Measurements from ENCODE around the gene UACA.

UACA gene

DNA sequence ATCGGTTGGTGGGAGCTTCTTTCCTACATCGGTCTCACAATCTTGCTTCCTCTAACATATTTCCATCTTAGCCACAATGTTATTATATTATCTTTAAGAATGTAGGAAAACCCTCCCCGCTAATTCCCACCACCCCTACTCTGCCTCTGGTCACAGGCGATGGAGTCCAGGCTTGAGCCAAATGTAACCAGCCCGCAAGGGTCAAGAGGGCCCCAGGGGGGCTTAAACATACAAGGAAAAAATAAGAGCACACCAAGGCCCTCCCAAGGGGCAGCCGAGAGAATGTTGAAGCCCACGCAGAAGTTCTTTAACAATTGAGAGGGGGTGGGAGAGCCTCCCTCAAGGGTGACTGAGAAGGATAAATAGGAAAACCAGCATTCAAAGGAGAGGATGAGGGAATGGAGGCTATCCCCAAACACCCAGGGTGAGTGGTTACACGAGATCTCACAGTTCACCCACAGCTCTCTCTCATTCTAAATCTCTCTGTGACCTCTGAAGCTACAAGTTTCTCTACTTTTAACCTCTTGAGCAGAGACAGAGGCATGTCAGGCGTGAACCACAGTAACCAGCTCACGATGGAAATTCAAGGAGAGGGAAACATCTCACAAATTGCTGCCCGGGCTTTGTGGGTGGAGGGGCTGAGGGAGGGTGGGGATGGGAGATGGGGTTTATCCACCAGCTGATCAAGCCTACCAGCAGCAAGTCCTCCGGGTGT is 31.4 kb upstream of the UACA start:
- H3K4me1 ChIP-seq (ENCODE audit: insufficient read depth, low read length) = no peaks in the 10 kb centered on the region
- H3K27me3 ChIP-seq (ENCODE audit: insufficient read depth, low read length) = no peaks in the 10 kb centered on the region
- peaks cover 2% of the 10 kb centered on the region for H3K9me3 ChIP-seq (ENCODE audit: low read length)
- H3K36me3 ChIP-seq (ENCODE audit: insufficient read depth, low read length) = no peaks in the 10 kb centered on the region
- no peak overlapping the region for H3K4me3 ChIP-seq (ENCODE audit: low read length)
- H2AFZ ChIP-seq (ENCODE audit: low read depth, low read length) = no peak overlapping the region

DNA sequence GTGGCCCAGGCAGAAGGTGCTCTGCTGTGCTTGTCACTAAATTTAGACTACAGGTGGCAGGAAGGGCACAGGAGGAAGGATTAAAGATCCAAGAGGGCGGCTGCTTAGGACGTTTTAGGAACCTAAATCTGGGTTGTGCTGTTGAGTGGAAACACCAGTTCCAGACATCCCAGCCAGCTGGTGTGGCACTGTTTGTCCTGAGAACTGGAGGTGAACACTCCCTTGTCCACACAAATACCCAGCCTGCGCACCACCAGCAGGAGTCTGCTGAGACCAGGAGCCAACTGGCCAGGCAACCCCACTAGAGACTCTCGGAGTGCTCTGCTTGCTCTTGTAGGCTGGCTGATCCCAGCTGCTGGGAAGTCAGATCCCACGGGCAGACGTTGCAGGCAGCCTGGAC is 30.3 kb upstream of the UACA start:
- Histone ChIP-seq H2AFZ (ENCODE audit: low read depth, low read length) (no peak overlapping the region), H3K4me3 (ENCODE audit: low read length) (no peak overlapping the region), H3K27me3 (ENCODE audit: insufficient read depth, low read length) (no peaks in the 10 kb centered on the region), H3K4me1 (ENCODE audit: insufficient read depth, low read length) (no peaks in the 10 kb centered on the region), H3K36me3 (ENCODE audit: insufficient read depth, low read length) (no peaks in the 10 kb centered on the region), H3K9me3 (ENCODE audit: low read length) (peaks cover 2% of the 10 kb centered on the region)

DNA sequence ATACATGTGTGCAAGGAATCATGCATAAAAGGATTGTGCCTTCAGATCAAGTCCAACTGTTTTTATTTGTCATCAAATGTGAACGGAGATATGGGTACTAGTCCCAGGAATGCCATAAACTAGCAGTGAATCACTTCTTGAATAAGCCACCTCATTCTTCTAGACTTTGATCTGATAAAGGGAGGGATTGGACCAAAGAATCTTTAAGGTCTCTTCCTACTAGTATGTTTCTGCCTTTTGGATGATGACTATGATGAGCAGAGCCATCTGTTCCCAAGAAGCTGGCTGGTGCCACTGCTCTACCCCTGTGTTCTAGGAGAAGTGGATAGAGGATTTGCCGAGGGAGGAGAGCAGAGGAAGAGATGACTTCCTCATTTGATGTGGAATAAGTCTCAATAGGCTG is 28.8 kb upstream of the UACA start:
- no peak overlapping the region for H3K4me3 ChIP-seq (ENCODE audit: low read length)
- H3K27me3 ChIP-seq (ENCODE audit: insufficient read depth, low read length) = no peaks in the 10 kb centered on the region
- H3K9me3 ChIP-seq (ENCODE audit: low read length) = peaks cover 2% of the 10 kb centered on the region
- H3K36me3 ChIP-seq (ENCODE audit: insufficient read depth, low read length) = no peaks in the 10 kb centered on the region
- H3K4me1 ChIP-seq (ENCODE audit: insufficient read depth, low read length) = no peaks in the 10 kb centered on the region
- no peak overlapping the region for H2AFZ ChIP-seq (ENCODE audit: low read depth, low read length)

DNA sequence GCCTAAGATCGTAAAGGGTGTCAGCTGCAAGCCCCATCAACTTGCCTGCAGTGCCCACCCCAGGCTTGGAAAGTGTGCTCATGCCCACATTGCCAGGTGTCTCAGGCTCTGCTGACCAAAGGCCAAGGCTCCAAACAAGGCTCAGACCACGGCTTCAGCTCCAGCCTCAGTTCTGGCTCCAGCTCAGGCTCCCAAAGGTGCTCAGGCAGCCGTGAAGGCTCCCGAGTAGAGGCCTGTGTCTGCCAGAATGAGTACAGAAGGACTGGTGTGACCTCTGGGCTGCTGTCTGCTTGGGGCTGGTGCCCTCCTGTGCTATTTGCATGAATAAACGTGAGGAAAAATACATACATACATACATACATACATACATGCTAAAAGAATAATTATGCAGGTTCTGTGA is 27.9 kb upstream of the UACA start:
- Histone ChIP-seq H3K27me3 (ENCODE audit: insufficient read depth, low read length) (no peaks in the 10 kb centered on the region), H3K9me3 (ENCODE audit: low read length) (peaks cover 2% of the 10 kb centered on the region), H3K36me3 (ENCODE audit: insufficient read depth, low read length) (no peaks in the 10 kb centered on the region), H3K4me3 (ENCODE audit: low read length) (no peak overlapping the region), H2AFZ (ENCODE audit: low read depth, low read length) (no peak overlapping the region), H3K4me1 (ENCODE audit: insufficient read depth, low read length) (no peaks in the 10 kb centered on the region)

DNA sequence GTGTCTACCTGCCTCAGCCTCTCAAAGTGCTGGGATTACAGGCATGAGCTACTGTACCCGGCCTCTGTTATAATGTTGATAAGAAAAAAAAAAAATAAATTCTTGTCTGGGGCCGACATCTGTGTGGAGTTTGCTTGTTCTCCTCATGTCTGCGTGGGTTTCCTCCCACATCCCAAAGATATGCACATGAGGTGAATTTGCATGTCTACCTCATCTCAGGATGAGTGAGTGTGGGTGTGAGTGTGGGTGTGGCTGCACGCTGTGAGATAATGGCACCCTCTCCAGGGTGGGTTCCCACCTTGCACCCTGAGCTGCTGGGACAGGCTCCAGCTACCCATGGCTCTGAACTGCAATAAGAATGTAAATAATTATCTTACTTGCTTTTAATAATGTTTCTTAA is 25.9 kb upstream of the UACA start:
- H3K9me3 ChIP-seq (ENCODE audit: low read length) = peaks cover 2% of the 10 kb centered on the region
- H3K27me3 ChIP-seq (ENCODE audit: insufficient read depth, low read length) = no peaks in the 10 kb centered on the region
- H3K4me3 ChIP-seq (ENCODE audit: low read length) = no peak overlapping the region
- no peak overlapping the region for H2AFZ ChIP-seq (ENCODE audit: low read depth, low read length)
- H3K4me1 ChIP-seq (ENCODE audit: insufficient read depth, low read length) = no peaks in the 10 kb centered on the region
- no peaks in the 10 kb centered on the region for H3K36me3 ChIP-seq (ENCODE audit: insufficient read depth, low read length)

DNA sequence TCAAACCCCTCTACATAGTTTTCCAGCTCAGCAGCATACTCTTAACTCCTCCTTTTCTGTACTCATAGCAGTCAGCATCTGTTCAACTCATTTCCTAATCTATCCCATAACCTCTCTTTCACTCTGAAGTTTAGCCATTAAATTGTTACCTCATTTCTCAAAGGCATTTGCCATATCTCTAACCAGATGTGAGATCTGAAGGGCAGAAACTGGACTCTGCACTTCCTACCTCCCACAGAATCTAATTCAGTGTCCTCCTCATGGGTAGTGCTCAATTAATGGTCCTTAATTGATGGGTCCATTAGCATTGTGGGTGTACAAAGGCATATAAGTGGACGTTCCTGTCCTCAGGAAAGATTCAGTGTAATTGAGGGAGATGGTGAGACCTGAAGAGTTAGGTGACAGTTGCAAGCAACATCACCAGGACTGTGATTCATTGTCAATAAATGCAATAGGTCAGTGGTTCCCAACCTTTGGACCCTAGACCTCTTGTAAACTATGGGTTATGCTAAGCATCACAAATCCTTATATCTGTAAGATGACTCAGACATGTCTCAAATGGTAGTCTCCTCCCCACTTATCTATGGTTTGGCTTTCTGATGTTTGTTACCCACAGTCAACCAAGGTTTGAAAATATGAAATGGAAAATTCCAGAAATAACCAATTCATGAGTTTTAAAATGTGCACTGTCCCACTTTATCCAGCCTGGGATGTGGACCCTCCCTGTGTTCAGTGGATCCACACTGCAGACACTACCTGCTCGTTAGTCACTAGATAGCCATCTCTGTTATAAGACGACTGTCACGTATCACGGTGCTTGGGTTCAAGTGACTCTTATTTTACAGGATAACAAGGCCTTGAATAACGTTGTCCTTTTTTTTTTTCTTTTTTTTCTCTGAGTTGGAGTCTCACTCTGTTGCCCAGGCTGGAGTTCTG is 25.0 kb upstream of the UACA start:
- Histone ChIP-seq H3K27me3 (ENCODE audit: insufficient read depth, low read length) (peaks cover 3% of the 10 kb centered on the region), H3K9me3 (ENCODE audit: low read length) (no peaks in the 10 kb centered on the region), H3K4me1 (ENCODE audit: insufficient read depth, low read length) (no peaks in the 10 kb centered on the region), H3K36me3 (ENCODE audit: insufficient read depth, low read length) (no peaks in the 10 kb centered on the region), H3K4me3 (ENCODE audit: low read length) (no peak overlapping the region), H2AFZ (ENCODE audit: low read depth, low read length) (no peak overlapping the region)

DNA sequence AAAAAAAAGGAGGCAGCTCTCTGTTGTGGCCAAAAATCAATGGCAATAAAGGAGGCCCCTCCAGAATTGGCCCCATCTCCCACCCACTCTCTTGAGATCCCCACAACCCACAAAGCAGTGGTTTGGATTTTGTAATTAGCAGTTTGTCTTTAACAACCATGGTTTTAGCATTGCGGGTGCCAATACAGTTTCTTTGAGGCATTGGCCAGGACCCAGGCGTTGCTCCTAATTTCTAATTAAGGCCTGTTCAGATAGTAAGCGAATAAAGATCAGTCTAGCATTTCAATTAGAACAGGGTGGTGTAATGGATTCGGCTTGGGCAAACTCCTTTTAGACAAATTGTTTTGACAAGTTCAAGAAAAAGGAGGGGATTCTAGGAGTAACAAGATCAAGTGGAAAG is 23.6 kb upstream of the UACA start:
- no peaks in the 10 kb centered on the region for H3K36me3 ChIP-seq (ENCODE audit: insufficient read depth, low read length)
- H3K4me3 ChIP-seq (ENCODE audit: low read length) = no peak overlapping the region
- H2AFZ ChIP-seq (ENCODE audit: low read depth, low read length) = no peak overlapping the region
- no peaks in the 10 kb centered on the region for H3K4me1 ChIP-seq (ENCODE audit: insufficient read depth, low read length)
- no peaks in the 10 kb centered on the region for H3K9me3 ChIP-seq (ENCODE audit: low read length)
- H3K27me3 ChIP-seq (ENCODE audit: insufficient read depth, low read length) = peaks cover 5% of the 10 kb centered on the region

DNA sequence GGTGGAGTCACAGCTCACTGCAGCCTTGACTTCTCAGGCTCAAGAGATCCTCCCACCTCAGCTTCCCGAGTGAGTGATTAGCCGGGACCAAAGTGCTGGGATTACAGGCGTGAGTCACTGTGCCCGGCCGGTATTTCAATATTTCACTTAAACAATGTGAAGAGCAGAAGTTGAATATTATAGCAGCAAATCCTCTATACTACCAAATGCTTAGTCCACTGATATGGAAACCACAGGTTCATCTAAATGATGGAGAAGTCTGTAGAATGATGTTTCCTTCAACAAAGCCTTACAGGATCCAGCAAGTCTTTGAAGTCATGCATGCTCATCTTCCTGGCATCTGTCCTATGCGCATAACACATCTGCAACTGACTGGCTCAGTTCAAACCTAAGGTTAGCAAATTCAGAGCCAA is 20.3 kb upstream of the UACA start:
- Histone ChIP-seq H3K4me1 (ENCODE audit: insufficient read depth, low read length) (no peaks in the 10 kb centered on the region), H2AFZ (ENCODE audit: low read depth, low read length) (no peak overlapping the region), H3K4me3 (ENCODE audit: low read length) (no peak overlapping the region), H3K9me3 (ENCODE audit: low read length) (no peaks in the 10 kb centered on the region), H3K27me3 (ENCODE audit: insufficient read depth, low read length) (peaks cover 9% of the 10 kb centered on the region), H3K36me3 (ENCODE audit: insufficient read depth, low read length) (no peaks in the 10 kb centered on the region)

DNA sequence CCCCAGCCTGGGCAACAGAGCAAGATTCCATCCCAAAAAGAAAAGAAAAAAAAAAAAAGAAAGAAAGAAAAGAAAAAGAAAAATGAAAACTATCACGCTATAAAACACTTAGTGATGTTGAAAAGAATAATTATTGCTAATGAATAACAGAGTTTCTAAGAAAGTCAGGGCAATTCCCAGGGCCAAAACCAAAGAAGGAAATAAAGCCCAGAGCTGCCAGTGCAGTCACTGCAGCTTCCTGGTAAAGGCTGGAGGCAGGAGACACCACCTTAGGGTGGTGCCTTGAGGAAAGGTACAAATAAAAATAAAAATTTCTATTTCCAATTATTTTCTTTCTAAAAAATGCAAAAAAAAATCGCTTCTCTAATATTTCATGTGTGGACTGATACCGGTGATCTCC is 19.7 kb upstream of the UACA start:
- peaks cover 9% of the 10 kb centered on the region for H3K27me3 ChIP-seq (ENCODE audit: insufficient read depth, low read length)
- H3K9me3 ChIP-seq (ENCODE audit: low read length) = no peaks in the 10 kb centered on the region
- no peaks in the 10 kb centered on the region for H3K4me1 ChIP-seq (ENCODE audit: insufficient read depth, low read length)
- no peak overlapping the region for H3K4me3 ChIP-seq (ENCODE audit: low read length)
- H3K36me3 ChIP-seq (ENCODE audit: insufficient read depth, low read length) = no peaks in the 10 kb centered on the region
- H2AFZ ChIP-seq (ENCODE audit: low read depth, low read length) = no peak overlapping the region

DNA sequence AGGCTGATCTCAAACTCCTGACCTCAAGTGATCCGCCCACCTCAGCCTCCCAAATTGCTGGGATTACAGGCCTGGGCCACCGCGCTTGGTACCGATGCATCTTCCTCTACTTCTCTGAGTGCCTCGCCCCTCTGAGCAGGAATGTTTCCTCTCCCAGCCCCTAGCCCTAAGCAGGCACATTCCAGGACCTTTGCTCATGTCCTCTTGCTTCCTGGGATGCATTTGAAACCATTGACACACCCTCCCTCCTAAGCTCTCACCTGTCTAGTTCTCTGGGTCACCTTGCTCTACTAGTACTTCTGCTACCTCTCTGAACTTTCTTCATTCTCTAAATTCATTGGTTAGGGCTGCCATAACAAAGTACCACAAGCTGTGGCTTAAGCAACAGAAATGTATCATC is 17.9 kb upstream of the UACA start:
- no peak overlapping the region for H2AFZ ChIP-seq (ENCODE audit: low read depth, low read length)
- peaks cover 11% of the 10 kb centered on the region for H3K27me3 ChIP-seq (ENCODE audit: insufficient read depth, low read length)
- H3K4me3 ChIP-seq (ENCODE audit: low read length) = no peak overlapping the region
- H3K36me3 ChIP-seq (ENCODE audit: insufficient read depth, low read length) = no peaks in the 10 kb centered on the region
- H3K4me1 ChIP-seq (ENCODE audit: insufficient read depth, low read length) = no peaks in the 10 kb centered on the region
- H3K9me3 ChIP-seq (ENCODE audit: low read length) = no peaks in the 10 kb centered on the region

DNA sequence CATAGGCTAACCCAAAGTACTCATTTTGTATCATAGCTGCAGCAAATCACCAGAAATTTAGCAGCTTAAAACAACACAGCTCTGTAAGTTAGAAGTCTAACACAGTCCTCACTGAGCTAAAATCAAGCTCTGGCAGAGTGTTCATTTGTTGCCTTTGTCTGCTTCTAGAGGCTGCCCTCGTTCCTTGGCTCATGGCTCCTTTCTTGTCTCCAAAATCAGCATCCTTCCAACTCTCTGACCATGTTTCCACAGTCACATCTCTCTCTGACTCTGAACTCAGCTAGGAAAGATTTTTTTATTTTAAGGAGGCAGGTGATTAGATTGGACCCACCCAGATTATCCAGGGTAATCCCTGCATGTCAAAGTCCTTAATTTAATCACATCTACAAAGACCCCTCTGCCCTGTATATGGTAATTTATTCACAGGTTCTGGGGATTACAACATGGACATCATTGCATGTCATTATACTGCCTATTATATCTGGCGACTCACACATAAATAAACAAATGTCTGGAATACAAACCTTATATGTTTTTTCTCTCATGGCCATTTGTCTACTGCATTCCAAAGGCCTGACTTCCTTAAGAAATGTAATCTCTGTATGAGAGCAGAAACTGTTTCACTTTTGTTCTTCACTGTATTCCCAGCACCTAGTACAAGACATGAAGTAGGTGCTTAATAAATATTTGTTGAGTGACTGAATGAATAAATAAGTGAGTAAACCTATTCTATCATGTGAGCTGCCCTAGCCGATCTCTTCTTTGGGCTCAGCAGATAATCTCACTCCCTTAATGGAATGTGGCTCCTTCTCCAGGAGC is 15.1 kb upstream of the UACA start:
- no peaks in the 10 kb centered on the region for H3K36me3 ChIP-seq (ENCODE audit: insufficient read depth, low read length)
- no peaks in the 10 kb centered on the region for H3K9me3 ChIP-seq (ENCODE audit: low read length)
- H3K4me1 ChIP-seq (ENCODE audit: insufficient read depth, low read length) = no peaks in the 10 kb centered on the region
- H3K27me3 ChIP-seq (ENCODE audit: insufficient read depth, low read length) = peaks cover 8% of the 10 kb centered on the region
- no peak overlapping the region for H2AFZ ChIP-seq (ENCODE audit: low read depth, low read length)
- H3K4me3 ChIP-seq (ENCODE audit: low read length) = no peak overlapping the region

DNA sequence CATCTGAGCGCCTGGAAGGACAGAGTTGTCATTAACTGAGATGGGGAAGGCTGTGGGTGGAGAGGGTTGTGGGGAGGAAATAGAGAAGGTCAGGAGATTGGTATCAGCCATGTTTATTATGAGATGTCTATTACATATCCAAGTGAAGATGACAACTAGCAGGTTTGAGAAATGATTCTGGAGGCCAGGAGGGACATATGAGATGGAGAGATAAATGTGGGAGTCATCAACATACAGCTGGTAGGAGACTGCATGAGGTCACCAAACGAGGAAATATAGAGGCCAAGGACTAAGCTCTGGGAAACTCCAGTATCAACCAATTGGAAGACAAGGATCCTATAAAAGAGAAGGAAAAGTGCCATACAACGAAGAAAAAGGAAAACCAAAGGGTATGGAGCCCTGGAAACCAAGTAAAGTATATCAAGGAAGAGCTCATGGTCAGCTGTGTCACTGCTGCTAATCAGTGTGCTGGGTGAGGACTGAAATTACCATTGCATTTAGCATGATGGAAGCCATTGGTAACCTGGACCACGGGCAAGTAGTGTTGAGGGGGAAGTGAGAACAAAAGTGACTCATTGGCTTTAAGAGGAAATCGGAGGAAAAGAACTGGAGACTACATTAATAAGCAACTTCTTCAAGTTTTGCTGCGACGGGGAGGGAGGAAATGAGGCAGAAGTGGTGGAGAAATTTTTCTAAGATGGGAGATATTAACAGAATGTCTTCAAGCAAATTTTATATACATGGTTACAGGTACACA is 14.0 kb upstream of the UACA start:
- Histone ChIP-seq H3K4me1 (ENCODE audit: insufficient read depth, low read length) (no peaks in the 10 kb centered on the region), H3K4me3 (ENCODE audit: low read length) (no peak overlapping the region)

More for the DNA sequence above, 14.0 kb upstream of the UACA start:
- H3K36me3 ChIP-seq (ENCODE audit: insufficient read depth, low read length) = no peaks in the 10 kb centered on the region
- peaks cover 8% of the 10 kb centered on the region for H3K27me3 ChIP-seq (ENCODE audit: insufficient read depth, low read length)
- no peaks in the 10 kb centered on the region for H3K9me3 ChIP-seq (ENCODE audit: low read length)
- no peak overlapping the region for H2AFZ ChIP-seq (ENCODE audit: low read depth, low read length)

All from neuron (in vitro differentiated cells).